Measurements from ENCODE around the gene YWHAG. TPM values are rescaled to one million over a fixed set of nuclear protein-coding genes. Genes with fewer than 3 reads are reported as not detected.
"Not testable (repeated sequence)": the region's sequence is repeated elsewhere in the genome, so short reads cannot be mapped to it uniquely, and the experiment has no call there.

The YWHAG gene
- total RNA-seq, result 70.5 and 71.1 TPM in 2 replicates

GRCh38 chr7:76358481-76359110, at the start of gene YWHAG:
Gene YWHAG (minus strand): TSS chr7:76358991. CDS start chr7:76358808, 183 bp downstream.
- intact Hi-C loops (cut with micrococcal nuclease), result loop anchor here (1.0 to 10.0 kb wide), 9 partner anchors 35 to 480 kb away; partner anchors contain the start of genes HSPB1, POR, STYXL1 and TMEM120A
- CTCF ChIA-PET, result interaction anchor here (0.7 to 2.3 kb wide), 3 partner anchors 33 to 65 kb away, joined by 3 to 8 read pairs (median 4); no protein-coding TSS in a partner anchor
- peak within 1 kb of the TSS; percentile 95 for H3K4me3 Mint-ChIP-seq
- no peaks in the 10 kb centered on the region for H3K27me3 Mint-ChIP-seq
- DNase-seq, result peak; percentile 86
- ATAC-seq (ENCODE audit: low read depth), result peak; percentile 74
- H3K27ac Mint-ChIP-seq, result peak within 1 kb of the TSS; percentile 98
- H3K9me3 Mint-ChIP-seq, result no peaks in the 10 kb centered on the region
- POLR2A ChIA-PET, result interaction anchor here (0.6 to 3.8 kb wide), 13 partner anchors 13 to 1057 kb away, joined by 3 to 37 read pairs (median 5); partner anchors contain the start of genes GSAP, HSPB1, MDH2 and STYXL1
- TF ChIP-seq CTCF (IDR thresholded peaks at IDR 0.05), result no peak
- H3K4me1 Mint-ChIP-seq, result peaks cover 34% of the 10 kb centered on the region
- H3K36me3 Mint-ChIP-seq (ENCODE audit: low read depth), result peaks cover 33% of the 10 kb centered on the region

- Mint-ChIP-seq H3K4me3 (no peak overlapping the region), H3K36me3 (ENCODE audit: low read depth) (no peaks in the 10 kb centered on the region), H3K27me3 (no peaks in the 10 kb centered on the region), H3K27ac (no peak overlapping the region), H3K9me3 (no peaks in the 10 kb centered on the region), H3K4me1 (peaks cover 7% of the 10 kb centered on the region)
- intact Hi-C loops (cut with micrococcal nuclease), result no loop called here
- ATAC-seq (ENCODE audit: low read depth) (no peak), DNase-seq (no peak)
- POLR2A ChIA-PET, result no interaction called here
- CTCF ChIA-PET, result no interaction called here
- TF ChIP-seq CTCF (IDR thresholded peaks at IDR 0.05), result no peak
Observed at GRCh38 chr7:76408121-76408560, 49.4 kb upstream of the YWHAG start.

GRCh38 chr7:76407718-76408117, 48.9 kb upstream of the YWHAG start:
- ChIA-PET POLR2A (no interaction called here), CTCF (no interaction called here)
- no peaks in the 10 kb centered on the region for H3K36me3 Mint-ChIP-seq (ENCODE audit: low read depth)
- peaks cover 7% of the 10 kb centered on the region for H3K4me1 Mint-ChIP-seq
- H3K27me3 Mint-ChIP-seq, result no peaks in the 10 kb centered on the region
- no peak overlapping the region for H3K27ac Mint-ChIP-seq
- no peak for TF ChIP-seq CTCF (IDR thresholded peaks at IDR 0.05)
- ATAC-seq (ENCODE audit: low read depth) (no peak), DNase-seq (no peak)
- no peak overlapping the region for H3K4me3 Mint-ChIP-seq
- H3K9me3 Mint-ChIP-seq, result no peaks in the 10 kb centered on the region
- intact Hi-C loops (cut with micrococcal nuclease), result no loop called here

- TF ChIP-seq CTCF (IDR thresholded peaks at IDR 0.05), result no peak
- H3K27ac Mint-ChIP-seq, result no peak overlapping the region
- ChIA-PET POLR2A (no interaction called here), CTCF (no interaction called here)
- no peak overlapping the region for H3K4me3 Mint-ChIP-seq
- H3K9me3 Mint-ChIP-seq, result no peaks in the 10 kb centered on the region
- intact Hi-C loops (cut with micrococcal nuclease), result no loop called here
- no peak for DNase-seq
- H3K4me1 Mint-ChIP-seq, result peaks cover 7% of the 10 kb centered on the region
- no peak for ATAC-seq (ENCODE audit: low read depth)
- no peaks in the 10 kb centered on the region for H3K36me3 Mint-ChIP-seq (ENCODE audit: low read depth)
- H3K27me3 Mint-ChIP-seq, result no peaks in the 10 kb centered on the region
Observed at GRCh38 chr7:76405738-76406137, 46.9 kb upstream of the YWHAG start.

- TF ChIP-seq CTCF (IDR thresholded peaks at IDR 0.05), result no peak
- H3K4me3 Mint-ChIP-seq, result peak overlapping the region; percentile 25
- ChIA-PET POLR2A (no interaction called here), CTCF (no interaction called here)
- DNase-seq, result no peak
- peak overlapping the region; percentile 0 for H3K27ac Mint-ChIP-seq
- peaks cover 7% of the 10 kb centered on the region for H3K4me1 Mint-ChIP-seq
- no peaks in the 10 kb centered on the region for H3K27me3 Mint-ChIP-seq
- no peaks in the 10 kb centered on the region for H3K36me3 Mint-ChIP-seq (ENCODE audit: low read depth)
- no peaks in the 10 kb centered on the region for H3K9me3 Mint-ChIP-seq
- peak; percentile 40 for ATAC-seq (ENCODE audit: low read depth)
- intact Hi-C loops (cut with micrococcal nuclease), result no loop called here
Observed at GRCh38 chr7:76403780-76404494, 45.1 kb upstream of the YWHAG start.

- H3K27me3 Mint-ChIP-seq; H3K36me3 Mint-ChIP-seq (ENCODE audit: low read depth); H3K4me3 Mint-ChIP-seq; H3K27ac Mint-ChIP-seq; ATAC-seq (ENCODE audit: low read depth); H3K9me3 Mint-ChIP-seq; H3K4me1 Mint-ChIP-seq; CTCF ChIA-PET; POLR2A ChIA-PET; intact Hi-C loops (cut with micrococcal nuclease); DNase-seq: not testable (repeated sequence)
Observed at GRCh38 chr7:76403097-76403496, 44.3 kb upstream of the YWHAG start.

All from activated B cell treated with CpG ODN at 0.5 μM for 24 hours (primary cell).